Astrocyte (in vitro differentiated cells and primary cell): ENCODE measurements around the gene AP2B1. TPM values are rescaled to one million over a fixed set of nuclear protein-coding genes. Genes with fewer than 3 reads are reported as not detected.

Source experiments
- DNase-seq: peaks from one replicate; pipeline ENCODE4 v3.0.0-alpha.2; 2010; ENCODE audit warnings: low read depth
- FAIRE-seq: peaks from 2 replicates; lab custom pipeline; 2011; peaks lifted over from hg19 to GRCh38; lab: Jason Lieb, UNC
- H2AFZ ChIP-seq: 2 replicates; pipeline ENCODE4 v1.6.0; 2012; ENCODE audit warnings: low read depth, low read length, inconsistent platforms
- H3K27ac ChIP-seq: 2 replicates; pipeline ENCODE4 v1.5.1; 2011; ENCODE audit warnings: low read depth, low read length, inconsistent platforms
- H3K27me3 ChIP-seq: 2 replicates; pipeline ENCODE4 v1.6.0; 2011; ENCODE audit warnings: low read length, inconsistent platforms; ENCODE audit not compliant: insufficient read depth
- H3K36me3 ChIP-seq: 2 replicates; pipeline ENCODE4 v1.5.1; 2011; ENCODE audit warnings: low read length, inconsistent platforms; ENCODE audit not compliant: insufficient read depth
- H3K4me1 ChIP-seq: 2 replicates; pipeline ENCODE4 v1.5.1; 2011; ENCODE audit warnings: low read length, inconsistent platforms; ENCODE audit not compliant: insufficient read depth
- H3K4me2 ChIP-seq: 2 replicates; pipeline ENCODE4 v1.6.0; 2012; ENCODE audit warnings: low read length, inconsistent platforms
- H3K4me3 ChIP-seq: 2 replicates; pipeline ENCODE4 v1.5.1; 2011; ENCODE audit warnings: low read depth, mild to moderate bottlenecking, low read length, inconsistent platforms; ENCODE audit not compliant: insufficient read depth
- H3K79me2 ChIP-seq: 2 replicates; pipeline ENCODE4 v1.6.0; 2012; ENCODE audit warnings: mild to moderate bottlenecking, low read length, inconsistent platforms; ENCODE audit not compliant: insufficient read depth
- H3K9ac ChIP-seq: 2 replicates; pipeline ENCODE4 v1.6.0; 2012; ENCODE audit warnings: mild to moderate bottlenecking, low read length, inconsistent platforms
- H3K9me3 ChIP-seq: 2 replicates; pipeline ENCODE4 v1.5.1; 2012; ENCODE audit warnings: low read depth, mild to moderate bottlenecking, low read length, inconsistent platforms; ENCODE audit not compliant: insufficient read depth
- H4K20me1 ChIP-seq: 2 replicates; pipeline ENCODE4 v1.6.0; 2012; ENCODE audit warnings: low read length, inconsistent platforms; ENCODE audit not compliant: insufficient read depth
- H3K27ac Mint-ChIP-seq: one replicate; pipeline ENCODE4 v1.8.0; 2021; ENCODE audit warnings: mild to moderate bottlenecking, mixed read lengths; ENCODE audit not compliant: unreplicated experiment
- H3K27me3 Mint-ChIP-seq: one replicate; pipeline ENCODE4 v1.8.0; 2021; ENCODE audit warnings: low read depth, mixed read lengths; ENCODE audit not compliant: unreplicated experiment
- H3K36me3 Mint-ChIP-seq: one replicate; pipeline ENCODE4 v1.8.0; 2021; ENCODE audit warnings: low read depth, mixed read lengths; ENCODE audit not compliant: unreplicated experiment
- H3K4me1 Mint-ChIP-seq: one replicate; pipeline ENCODE4 v1.8.0; 2021; ENCODE audit warnings: low read depth, mixed read lengths; ENCODE audit not compliant: unreplicated experiment
- H3K4me3 Mint-ChIP-seq: one replicate; pipeline ENCODE4 v1.8.0; 2021; ENCODE audit warnings: mild to moderate bottlenecking, moderate library complexity, mixed read lengths; ENCODE audit not compliant: unreplicated experiment
- H3K9me3 Mint-ChIP-seq: one replicate; pipeline ENCODE4 v1.8.0; 2021; ENCODE audit warnings: mild to moderate bottlenecking, mixed read lengths; ENCODE audit not compliant: unreplicated experiment
- EZH2 ChIP-seq: IDR thresholded peaks from 2 replicates; pipeline ENCODE4 v1.6.1; 2012; ENCODE audit warnings: mild to moderate bottlenecking, low read length, inconsistent platforms; ENCODE audit not compliant: insufficient read depth
- total RNA-seq: library from RNA; stranded (reverse); gene quantifications from 2 replicates; pipeline ENCODE4 v1.2.1, GENCODE V29; 2021
- TF ChIP-seq, protein P1 (sequence below): IDR thresholded peaks from 2 replicates; pipeline ENCODE4 v1.5.1; 2011; ENCODE audit warnings: low read depth, mild to moderate bottlenecking, inconsistent platforms, low read length, moderate library complexity; ENCODE audit not compliant: insufficient read depth

The AP2B1 gene
- total RNA-seq, 1 donor from 2014 or later = 313 TPM

DNA sequence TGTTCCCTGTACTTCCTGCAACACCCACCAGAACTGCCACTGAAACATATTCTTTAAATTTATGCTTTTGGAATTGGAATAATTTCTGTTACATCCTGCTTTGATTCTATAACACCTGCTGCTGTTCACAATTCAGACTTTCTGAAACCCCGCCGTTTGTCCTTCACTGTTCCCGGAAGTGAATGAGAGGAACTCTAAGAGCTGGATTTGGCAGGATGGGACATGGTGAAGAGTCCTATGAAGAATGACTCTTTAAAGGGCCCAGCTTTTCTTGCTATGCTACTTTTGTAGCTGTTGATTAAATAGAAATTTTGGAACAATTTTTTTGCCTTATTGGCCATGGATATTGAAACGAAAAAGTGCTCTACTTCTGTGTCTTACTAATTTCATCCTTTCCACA lies 8.9 kb downstream of the AP2B1 start:
- Histone ChIP-seq H4K20me1 (peaks cover 68% of the 10 kb centered on the region), H3K4me2 (no peak overlapping the region), H3K9me3 (no peaks in the 10 kb centered on the region), H2AFZ (no peak overlapping the region), H3K27me3 (no peaks in the 10 kb centered on the region), H3K4me1 (no peaks in the 10 kb centered on the region), H3K79me2 (peaks cover 82% of the 10 kb centered on the region), H3K9ac (no peak overlapping the region), H3K4me3 (no peak overlapping the region), H3K36me3 (peaks cover 30% of the 10 kb centered on the region), H3K27ac (no peak overlapping the region)
- FAIRE-seq = no peak
- DNase-seq = no peak
- Mint-ChIP-seq H3K9me3 (no peaks in the 10 kb centered on the region), H3K36me3 (peaks cover 9% of the 10 kb centered on the region), H3K27ac (no peak overlapping the region), H3K27me3 (no peaks in the 10 kb centered on the region), H3K4me3 (no peak overlapping the region), H3K4me1 (no peaks in the 10 kb centered on the region)
- TF ChIP-seq EZH2 = no peak
- TF ChIP-seq, protein P1, sequence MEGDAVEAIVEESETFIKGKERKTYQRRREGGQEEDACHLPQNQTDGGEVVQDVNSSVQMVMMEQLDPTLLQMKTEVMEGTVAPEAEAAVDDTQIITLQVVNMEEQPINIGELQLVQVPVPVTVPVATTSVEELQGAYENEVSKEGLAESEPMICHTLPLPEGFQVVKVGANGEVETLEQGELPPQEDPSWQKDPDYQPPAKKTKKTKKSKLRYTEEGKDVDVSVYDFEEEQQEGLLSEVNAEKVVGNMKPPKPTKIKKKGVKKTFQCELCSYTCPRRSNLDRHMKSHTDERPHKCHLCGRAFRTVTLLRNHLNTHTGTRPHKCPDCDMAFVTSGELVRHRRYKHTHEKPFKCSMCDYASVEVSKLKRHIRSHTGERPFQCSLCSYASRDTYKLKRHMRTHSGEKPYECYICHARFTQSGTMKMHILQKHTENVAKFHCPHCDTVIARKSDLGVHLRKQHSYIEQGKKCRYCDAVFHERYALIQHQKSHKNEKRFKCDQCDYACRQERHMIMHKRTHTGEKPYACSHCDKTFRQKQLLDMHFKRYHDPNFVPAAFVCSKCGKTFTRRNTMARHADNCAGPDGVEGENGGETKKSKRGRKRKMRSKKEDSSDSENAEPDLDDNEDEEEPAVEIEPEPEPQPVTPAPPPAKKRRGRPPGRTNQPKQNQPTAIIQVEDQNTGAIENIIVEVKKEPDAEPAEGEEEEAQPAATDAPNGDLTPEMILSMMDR = no peak

DNA sequence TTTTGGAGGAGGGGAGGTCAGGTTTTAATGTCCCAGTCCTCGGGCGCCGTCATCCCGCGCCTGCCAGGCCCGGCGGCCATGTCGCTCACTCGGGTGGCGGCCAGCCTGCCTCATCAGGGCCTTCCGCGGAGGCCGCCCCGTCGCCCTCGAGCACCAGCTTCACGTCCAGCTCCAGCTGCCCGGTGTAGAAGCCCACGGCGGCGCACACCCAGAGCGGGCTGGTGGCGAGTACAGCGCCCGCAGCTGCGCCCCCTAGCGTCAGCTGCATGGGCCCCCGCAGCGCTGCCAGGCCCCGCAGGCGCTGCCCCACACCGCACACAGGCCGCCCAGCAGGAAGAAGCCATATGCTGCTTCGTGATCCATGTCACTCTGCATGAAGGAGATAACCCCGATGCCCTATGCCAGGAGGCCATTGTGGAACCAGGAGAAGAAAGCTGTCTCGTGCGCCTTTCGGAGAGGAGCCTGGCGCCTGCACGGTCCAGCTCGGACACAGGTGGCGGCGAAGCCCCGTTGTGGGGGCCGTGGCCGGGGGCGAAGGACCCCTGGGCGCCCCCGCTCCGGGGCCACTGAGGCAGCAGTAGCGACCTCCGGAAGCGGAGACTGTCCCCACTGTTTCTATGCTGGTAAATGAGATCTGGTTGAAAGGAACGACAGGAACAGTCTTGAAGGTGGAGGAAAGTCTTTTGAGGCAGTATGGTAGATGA lies 9.6 kb downstream of the AP2B1 start:
- Mint-ChIP-seq H3K27me3 (no peaks in the 10 kb centered on the region), H3K36me3 (peaks cover 9% of the 10 kb centered on the region), H3K27ac (no peak overlapping the region), H3K9me3 (no peaks in the 10 kb centered on the region), H3K4me1 (no peaks in the 10 kb centered on the region), H3K4me3 (no peak overlapping the region)
- H3K27me3 ChIP-seq = no peaks in the 10 kb centered on the region
- no peak overlapping the region for H3K4me2 ChIP-seq
- H3K4me1 ChIP-seq = no peaks in the 10 kb centered on the region
- H3K9ac ChIP-seq = no peak overlapping the region
- H2AFZ ChIP-seq = no peak overlapping the region
- peaks cover 30% of the 10 kb centered on the region for H3K36me3 ChIP-seq
- no peaks in the 10 kb centered on the region for H3K9me3 ChIP-seq
- H3K4me3 ChIP-seq = no peak overlapping the region
- H3K27ac ChIP-seq = no peak overlapping the region
- TF ChIP-seq, protein P1 = no peak
- no peak for TF ChIP-seq EZH2
- DNase-seq = no peak
- FAIRE-seq = no peak
- H3K79me2 ChIP-seq = peaks cover 82% of the 10 kb centered on the region
- peaks cover 63% of the 10 kb centered on the region for H4K20me1 ChIP-seq

DNA sequence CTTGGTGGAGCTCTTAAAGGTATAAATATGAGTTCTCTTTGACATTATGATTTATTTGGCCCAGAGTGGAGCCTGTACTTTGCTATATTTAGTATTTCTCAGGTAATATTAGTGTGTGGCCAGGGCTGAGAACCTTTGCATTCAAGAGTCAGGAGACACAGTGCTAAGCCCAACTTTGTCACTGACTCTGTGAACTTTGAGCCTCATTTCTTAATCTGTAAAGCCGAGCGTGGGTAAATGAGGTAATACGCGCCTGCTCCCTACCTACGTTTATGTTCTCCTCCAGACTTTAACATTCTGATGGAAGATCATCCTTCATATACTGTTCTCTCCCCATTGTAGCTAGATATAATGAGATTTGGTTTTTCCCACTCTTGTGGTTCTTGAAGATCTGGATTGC lies 10.5 kb downstream of the AP2B1 start:
- H3K36me3 ChIP-seq = peaks cover 37% of the 10 kb centered on the region
- DNase-seq (no peak), FAIRE-seq (no peak)
- H3K27ac ChIP-seq = no peak overlapping the region
- peaks cover 54% of the 10 kb centered on the region for H4K20me1 ChIP-seq
- Mint-ChIP-seq H3K4me1 (no peaks in the 10 kb centered on the region), H3K4me3 (no peak overlapping the region), H3K36me3 (peaks cover 9% of the 10 kb centered on the region), H3K9me3 (no peaks in the 10 kb centered on the region), H3K27me3 (no peaks in the 10 kb centered on the region), H3K27ac (no peak overlapping the region)
- no peaks in the 10 kb centered on the region for H3K27me3 ChIP-seq
- TF ChIP-seq, protein P1 = no peak
- TF ChIP-seq EZH2 = no peak
- no peak overlapping the region for H3K9ac ChIP-seq
- no peaks in the 10 kb centered on the region for H3K4me1 ChIP-seq
- no peak overlapping the region for H3K4me3 ChIP-seq
- no peak overlapping the region for H2AFZ ChIP-seq
- H3K79me2 ChIP-seq = peaks cover 75% of the 10 kb centered on the region
- no peaks in the 10 kb centered on the region for H3K9me3 ChIP-seq
- H3K4me2 ChIP-seq = no peak overlapping the region
